WTC11 (cell line): Measurements from ENCODE around the gene SCUBE1. TPM values are rescaled to one million over a fixed set of nuclear protein-coding genes. Genes with fewer than 3 reads are reported as not detected.

ENCODE experiments used
- ATAC-seq: fragments of 200-7000 bp; cut with Tn5 transposase; 2 replicates; pipeline ENCODE4 v1.10.0; 2021; ENCODE audit warnings: mild to moderate bottlenecking, moderate library complexity
- CTCF ChIA-PET: fragments of 300-600 bp; sonication (Branson Sonifier 250); formaldehyde crosslinking; loops from one replicate; lab custom pipeline; 2021; ENCODE audit warnings: antibody characterized with exemption; lab: Charles Lee
- POLR2A ChIA-PET: fragments of 350-600 bp; sonication (Branson Sonifier 250); formaldehyde crosslinking; loops from one replicate; lab custom pipeline; 2021; ENCODE audit warnings: antibody characterized with exemption; lab: Charles Lee
- DNase-seq: peaks from one replicate; pipeline ENCODE4 v3.0.0; 2021; ENCODE audit warnings: low spot score
- H3K27ac Mint-ChIP-seq: 2 replicates; pipeline ENCODE4 v1.8.0; 2021; ENCODE audit warnings: mixed read lengths
- H3K27me3 Mint-ChIP-seq: 2 replicates; pipeline ENCODE4 v1.8.0; 2021; ENCODE audit warnings: low read depth, mild to moderate bottlenecking, moderate library complexity, mixed read lengths
- H3K36me3 Mint-ChIP-seq: 2 replicates; pipeline ENCODE4 v1.8.0; 2021; ENCODE audit warnings: mixed read lengths
- H3K4me1 Mint-ChIP-seq: 2 replicates; pipeline ENCODE4 v1.8.0; 2022; ENCODE audit warnings: mixed read lengths
- H3K4me3 Mint-ChIP-seq: 2 replicates; pipeline ENCODE4 v1.8.0; 2021; ENCODE audit warnings: mild to moderate bottlenecking, moderate library complexity, mixed read lengths
- H3K9me3 Mint-ChIP-seq: 2 replicates; pipeline ENCODE4 v1.8.0; 2021; ENCODE audit warnings: mixed read lengths
- ATF2 ChIP-seq: sonication (generic); formaldehyde crosslinking; IDR thresholded peaks from 2 replicates; pipeline ENCODE4 v1.8.1; 2022; ENCODE audit warnings: low read depth, missing genetic modification reagents, borderline replicate concordance
- E2F1 ChIP-seq: sonication (generic); formaldehyde crosslinking; IDR thresholded peaks from 2 replicates; pipeline ENCODE4 v1.8.0; 2022; ENCODE audit warnings: mild to moderate bottlenecking, missing genetic modification reagents
- EMX1 ChIP-seq: fragments of 250-450 bp; sonication (Bioruptor Pico); IDR thresholded peaks from 2 replicates; pipeline ENCODE4 v1.8.0; 2021; ENCODE audit warnings: mild to moderate bottlenecking
- ETV6 ChIP-seq: sonication (generic); formaldehyde crosslinking; IDR thresholded peaks from 2 replicates; pipeline ENCODE4 v1.8.1; 2022; ENCODE audit warnings: mild to moderate bottlenecking, missing genetic modification reagents
- HMGXB4 ChIP-seq: sonication (generic); formaldehyde crosslinking; IDR thresholded peaks from 2 replicates; pipeline ENCODE4 v1.8.1; 2023; ENCODE audit warnings: mild to moderate bottlenecking, moderate library complexity, missing genetic modification reagents
- JUN ChIP-seq: sonication (generic); formaldehyde crosslinking; IDR thresholded peaks from 2 replicates; pipeline ENCODE4 v1.8.0; 2023; ENCODE audit warnings: mild to moderate bottlenecking, missing genetic modification reagents
- KAT7 ChIP-seq: sonication (generic); formaldehyde crosslinking; IDR thresholded peaks from 2 replicates; pipeline ENCODE4 v1.8.1; 2023; ENCODE audit warnings: missing genetic modification reagents, mild to moderate bottlenecking, borderline replicate concordance
- MXD4 ChIP-seq: fragments of 250-450 bp; sonication (Bioruptor Pico); IDR thresholded peaks from 2 replicates; pipeline ENCODE4 v1.8.0; 2021; ENCODE audit warnings: mild to moderate bottlenecking, moderate library complexity, borderline replicate concordance
- NR1H2 ChIP-seq: sonication (generic); formaldehyde crosslinking; IDR thresholded peaks from 2 replicates; pipeline ENCODE4 v1.9.0; 2021; ENCODE audit warnings: mild to moderate bottlenecking, moderate library complexity, missing genetic modification reagents
- OVOL2 ChIP-seq: fragments of 250-450 bp; sonication (Bioruptor Pico); IDR thresholded peaks from 2 replicates; pipeline ENCODE4 v1.9.0; 2021; ENCODE audit warnings: mild to moderate bottlenecking, borderline replicate concordance
- PREB ChIP-seq: sonication (generic); formaldehyde crosslinking; IDR thresholded peaks from 2 replicates; pipeline ENCODE4 v1.8.1; 2022; ENCODE audit warnings: mild to moderate bottlenecking, missing genetic modification reagents, moderate library complexity, borderline replicate concordance
- RELA ChIP-seq: sonication (generic); formaldehyde crosslinking; IDR thresholded peaks from 2 replicates; pipeline ENCODE4 v1.8.1; 2022; ENCODE audit warnings: missing genetic modification reagents, mild to moderate bottlenecking, borderline replicate concordance
- SOX15 ChIP-seq: fragments of 250-450 bp; sonication (Bioruptor Pico); IDR thresholded peaks from 2 replicates; pipeline ENCODE4 v1.9.0; 2021; ENCODE audit warnings: mild to moderate bottlenecking
- TEAD1 ChIP-seq: sonication (generic); formaldehyde crosslinking; IDR thresholded peaks from 2 replicates; pipeline ENCODE4 v1.8.0; 2022; ENCODE audit warnings: mild to moderate bottlenecking, missing genetic modification reagents
- ZNF232 ChIP-seq: sonication (generic); formaldehyde crosslinking; IDR thresholded peaks from 2 replicates; pipeline ENCODE4 v1.8.0; 2022; ENCODE audit warnings: mild to moderate bottlenecking, missing genetic modification reagents
- ZNF416 ChIP-seq: fragments of 250-450 bp; sonication (Bioruptor Pico); IDR thresholded peaks from 2 replicates; pipeline ENCODE4 v1.9.0; 2021; ENCODE audit warnings: mild to moderate bottlenecking, inconsistent platforms
- total RNA-seq: library from RNA; stranded (reverse); gene quantifications from 3 replicates; pipeline ENCODE4 v1.2.3, GENCODE V29; 2021
- TF ChIP-seq, protein P1 (sequence below): fragments of 250-450 bp; sonication (Bioruptor Pico); IDR thresholded peaks from 2 replicates; pipeline ENCODE4 v1.9.0; 2021; ENCODE audit warnings: mild to moderate bottlenecking, borderline replicate concordance
- TF ChIP-seq, protein P2 (sequence below): sonication (generic); formaldehyde crosslinking; IDR thresholded peaks from 2 replicates; pipeline ENCODE4 v1.8.0; 2022; ENCODE audit warnings: mild to moderate bottlenecking, missing genetic modification reagents
- TF ChIP-seq, protein P3 (sequence below): sonication (generic); formaldehyde crosslinking; IDR thresholded peaks from 2 replicates; pipeline ENCODE4 v1.8.1; 2022; ENCODE audit warnings: missing genetic modification reagents, borderline replicate concordance

SCUBE1 gene
- total RNA-seq, 1 experiment from 2014 or later = 6.9 TPM

DNA sequence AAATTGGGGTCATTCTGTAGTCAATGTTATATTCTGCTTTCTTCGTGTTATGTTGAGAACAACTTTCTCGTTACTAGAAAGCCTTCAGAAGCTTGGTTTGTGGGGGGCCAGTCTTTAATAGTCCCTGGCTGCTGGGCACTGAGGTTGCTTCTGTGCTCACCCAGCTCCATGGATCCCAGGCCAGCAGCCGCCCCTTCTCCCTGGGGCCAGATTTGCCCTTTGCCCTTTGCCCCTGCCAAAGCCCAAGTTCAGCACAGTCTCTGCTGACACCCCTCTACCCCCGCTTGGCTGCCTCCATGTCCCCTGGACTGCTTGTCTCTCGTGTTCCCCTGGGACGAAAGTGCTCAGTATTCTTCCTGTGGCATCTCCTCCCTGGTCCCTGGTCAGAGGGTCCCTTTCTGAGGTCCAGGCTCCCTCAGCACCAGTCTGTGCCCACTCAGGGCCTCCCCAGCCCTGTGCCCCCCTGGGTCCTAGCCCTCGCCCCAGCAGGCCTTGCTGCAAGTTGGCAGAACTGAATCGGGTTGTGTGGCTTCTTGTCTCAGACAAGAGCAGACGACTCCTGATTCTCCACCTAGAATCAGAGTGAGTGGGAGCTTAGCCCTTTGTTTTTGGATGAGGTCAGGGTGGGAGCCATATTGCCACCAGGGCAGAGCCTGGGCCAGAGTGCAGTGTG lies 185.2 kb downstream of the SCUBE1 start:
- no peak overlapping the region for H3K4me3 Mint-ChIP-seq
- TF ChIP-seq JUN (no peak), ETV6 (no peak), MXD4 (CRISPR knock-in tag) (no peak), SOX15 (CRISPR knock-in tag) (no peak), OVOL2 (no peak), PREB (CRISPR knock-in tag) (no peak), ZNF232 (CRISPR knock-in tag) (no peak), KAT7 (CRISPR knock-in tag) (no peak), ZNF416 (CRISPR knock-in tag) (no peak)
- TF ChIP-seq, protein P1, sequence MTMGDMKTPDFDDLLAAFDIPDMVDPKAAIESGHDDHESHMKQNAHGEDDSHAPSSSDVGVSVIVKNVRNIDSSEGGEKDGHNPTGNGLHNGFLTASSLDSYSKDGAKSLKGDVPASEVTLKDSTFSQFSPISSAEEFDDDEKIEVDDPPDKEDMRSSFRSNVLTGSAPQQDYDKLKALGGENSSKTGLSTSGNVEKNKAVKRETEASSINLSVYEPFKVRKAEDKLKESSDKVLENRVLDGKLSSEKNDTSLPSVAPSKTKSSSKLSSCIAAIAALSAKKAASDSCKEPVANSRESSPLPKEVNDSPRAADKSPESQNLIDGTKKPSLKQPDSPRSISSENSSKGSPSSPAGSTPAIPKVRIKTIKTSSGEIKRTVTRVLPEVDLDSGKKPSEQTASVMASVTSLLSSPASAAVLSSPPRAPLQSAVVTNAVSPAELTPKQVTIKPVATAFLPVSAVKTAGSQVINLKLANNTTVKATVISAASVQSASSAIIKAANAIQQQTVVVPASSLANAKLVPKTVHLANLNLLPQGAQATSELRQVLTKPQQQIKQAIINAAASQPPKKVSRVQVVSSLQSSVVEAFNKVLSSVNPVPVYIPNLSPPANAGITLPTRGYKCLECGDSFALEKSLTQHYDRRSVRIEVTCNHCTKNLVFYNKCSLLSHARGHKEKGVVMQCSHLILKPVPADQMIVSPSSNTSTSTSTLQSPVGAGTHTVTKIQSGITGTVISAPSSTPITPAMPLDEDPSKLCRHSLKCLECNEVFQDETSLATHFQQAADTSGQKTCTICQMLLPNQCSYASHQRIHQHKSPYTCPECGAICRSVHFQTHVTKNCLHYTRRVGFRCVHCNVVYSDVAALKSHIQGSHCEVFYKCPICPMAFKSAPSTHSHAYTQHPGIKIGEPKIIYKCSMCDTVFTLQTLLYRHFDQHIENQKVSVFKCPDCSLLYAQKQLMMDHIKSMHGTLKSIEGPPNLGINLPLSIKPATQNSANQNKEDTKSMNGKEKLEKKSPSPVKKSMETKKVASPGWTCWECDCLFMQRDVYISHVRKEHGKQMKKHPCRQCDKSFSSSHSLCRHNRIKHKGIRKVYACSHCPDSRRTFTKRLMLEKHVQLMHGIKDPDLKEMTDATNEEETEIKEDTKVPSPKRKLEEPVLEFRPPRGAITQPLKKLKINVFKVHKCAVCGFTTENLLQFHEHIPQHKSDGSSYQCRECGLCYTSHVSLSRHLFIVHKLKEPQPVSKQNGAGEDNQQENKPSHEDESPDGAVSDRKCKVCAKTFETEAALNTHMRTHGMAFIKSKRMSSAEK (CRISPR knock-in tag) = no peak
- TF ChIP-seq, protein P2, sequence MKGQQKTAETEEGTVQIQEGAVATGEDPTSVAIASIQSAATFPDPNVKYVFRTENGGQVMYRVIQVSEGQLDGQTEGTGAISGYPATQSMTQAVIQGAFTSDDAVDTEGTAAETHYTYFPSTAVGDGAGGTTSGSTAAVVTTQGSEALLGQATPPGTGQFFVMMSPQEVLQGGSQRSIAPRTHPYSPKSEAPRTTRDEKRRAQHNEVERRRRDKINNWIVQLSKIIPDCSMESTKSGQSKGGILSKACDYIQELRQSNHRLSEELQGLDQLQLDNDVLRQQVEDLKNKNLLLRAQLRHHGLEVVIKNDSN (CRISPR knock-in tag) = no peak
- CTCF ChIA-PET = interaction anchor here (1.0 to 2.1 kb wide), 2 partner anchors 29 to 70 kb away, joined by 3 to 6 read pairs; partner anchors contain the start of gene TTLL12
- no peak for ATAC-seq
- peaks cover 1% of the 10 kb centered on the region; the same call in 1 of the 2 replicates for H3K27me3 Mint-ChIP-seq
- peak overlapping the region; percentile 87; the same call in 1 of the 2 replicates for H3K27ac Mint-ChIP-seq
- no peaks in the 10 kb centered on the region for H3K36me3 Mint-ChIP-seq
- POLR2A ChIA-PET = interaction anchor here (0.8 kb wide), 1 partner anchor 37 kb away, joined by 3 read pairs; no protein-coding TSS in a partner anchor
- no peaks in the 10 kb centered on the region for H3K9me3 Mint-ChIP-seq
- peaks cover 1% of the 10 kb centered on the region for H3K4me1 Mint-ChIP-seq
- DNase-seq = no peak

DNA sequence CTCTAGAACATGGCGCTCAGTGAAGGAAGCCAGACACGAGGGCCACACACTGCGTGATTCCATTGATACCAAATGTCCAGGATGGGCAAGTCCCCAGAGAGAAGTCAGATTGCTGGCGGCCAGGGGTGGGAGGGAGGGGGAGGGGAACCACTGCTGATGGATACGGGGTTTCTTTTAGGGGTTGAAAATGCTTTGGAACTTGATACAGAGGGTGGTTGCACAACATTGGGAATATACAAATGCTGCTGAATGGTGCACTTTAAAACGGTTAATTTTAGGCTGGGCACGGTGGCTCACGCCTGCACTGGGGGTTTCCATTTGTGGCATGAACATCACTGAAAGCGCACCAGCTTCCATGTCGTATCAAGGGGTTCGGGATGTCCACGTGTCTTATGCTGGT lies 186.8 kb downstream of the SCUBE1 start:
- peaks cover 3% of the 10 kb centered on the region for H3K4me1 Mint-ChIP-seq
- peaks cover 5% of the 10 kb centered on the region; the same call in 1 of the 2 replicates for H3K27me3 Mint-ChIP-seq
- no peak for DNase-seq
- H3K9me3 Mint-ChIP-seq = no peaks in the 10 kb centered on the region
- no peaks in the 10 kb centered on the region for H3K36me3 Mint-ChIP-seq
- no peak overlapping the region for H3K4me3 Mint-ChIP-seq
- H3K27ac Mint-ChIP-seq = no peak overlapping the region
- no peak for ATAC-seq
- ChIA-PET CTCF (interaction anchor here (1.0 to 2.1 kb wide), 2 partner anchors 20 to 72 kb away, joined by 3 to 6 read pairs; no protein-coding TSS in a partner anchor), POLR2A (no interaction called here)
- TF ChIP-seq, protein P3, sequence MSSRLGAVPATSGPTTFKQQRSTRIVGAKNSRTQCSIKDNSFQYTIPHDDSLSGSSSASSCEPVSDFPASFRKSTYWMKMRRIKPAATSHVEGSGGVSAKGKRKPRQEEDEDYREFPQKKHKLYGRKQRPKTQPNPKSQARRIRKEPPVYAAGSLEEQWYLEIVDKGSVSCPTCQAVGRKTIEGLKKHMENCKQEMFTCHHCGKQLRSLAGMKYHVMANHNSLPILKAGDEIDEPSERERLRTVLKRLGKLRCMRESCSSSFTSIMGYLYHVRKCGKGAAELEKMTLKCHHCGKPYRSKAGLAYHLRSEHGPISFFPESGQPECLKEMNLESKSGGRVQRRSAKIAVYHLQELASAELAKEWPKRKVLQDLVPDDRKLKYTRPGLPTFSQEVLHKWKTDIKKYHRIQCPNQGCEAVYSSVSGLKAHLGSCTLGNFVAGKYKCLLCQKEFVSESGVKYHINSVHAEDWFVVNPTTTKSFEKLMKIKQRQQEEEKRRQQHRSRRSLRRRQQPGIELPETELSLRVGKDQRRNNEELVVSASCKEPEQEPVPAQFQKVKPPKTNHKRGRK (CRISPR knock-in tag) = no peak
- TF ChIP-seq HMGXB4 (no peak), RELA (no peak), EMX1 (no peak), NR1H2 (no peak), E2F1 (CRISPR knock-in tag) (no peak), ATF2 (CRISPR knock-in tag) (no peak), TEAD1 (CRISPR knock-in tag) (no peak)
